Measurements from ENCODE around the gene SMIM38. TPM values are rescaled to one million over a fixed set of nuclear protein-coding genes. Genes with fewer than 3 reads are reported as not detected.

Gene SMIM38
- total RNA-seq, 5 donors from 2014 or later (not counting 1 experiment from before 2014, with no cell fraction given) = 0.12 to 1.7 (median 0.92) TPM

- H3K27ac Mint-ChIP-seq = no peak overlapping the region
- no peak for DNase-seq
- no peaks in the 10 kb centered on the region for H3K36me3 Mint-ChIP-seq
- peaks cover 2 to 7% of the 10 kb centered on the region in 2 donors for H3K27me3 Mint-ChIP-seq
- H3K4me1 Mint-ChIP-seq = peaks cover 0 to under 1% (median 0%) of the 10 kb centered on the region in 3 donors
- no peaks in the 10 kb centered on the region for H3K36me3 ChIP-seq (ENCODE audit: control insufficient read depth in 2 of 2, extremely low read depth in 1 of 2, insufficient read depth in 1 of 2, low read length in 1 of 2)
- H3K9me3 ChIP-seq = no peaks in the 10 kb centered on the region
- peaks cover 0 to 2% of the 10 kb centered on the region in 2 experiments for H3K4me1 ChIP-seq (ENCODE audit: control insufficient read depth in 1 of 2, extremely low read depth in 1 of 2, insufficient read depth in 2 of 2, low read length in 2 of 2)
- peaks cover 0 to 17% of the 10 kb centered on the region in 2 experiments for H3K27me3 ChIP-seq (replicated peaks in 1 of 2; ENCODE audit: control insufficient read depth in 2 of 2, extremely low read depth in 1 of 2, insufficient read depth in 2 of 2, low read length in 1 of 2)
- ChIA-PET POLR2A (no interaction called here), CTCF (no interaction called here)
- 80% methylated on average over 1 of the region's 6 CpGs for WGBS (ENCODE audit: insufficient coverage)
- peaks cover 2 to 3% (median 3%) of the 10 kb centered on the region in 3 donors for H3K9me3 Mint-ChIP-seq
- H3K27ac ChIP-seq (ENCODE audit: low read length) = no peak overlapping the region
- H3K4me3 Mint-ChIP-seq = no peak overlapping the region
- H3K4me3 ChIP-seq (ENCODE audit: control insufficient read depth in 1 of 2, extremely low read depth in 1 of 2, low read length in 1 of 2) = no peak overlapping the region
- no peak for ATAC-seq (replicated peaks in 1 of 4)
These were observed 15.9 kb downstream of the SMIM38 start for GRCh38 chr11:69171476-69172240.

DNA sequence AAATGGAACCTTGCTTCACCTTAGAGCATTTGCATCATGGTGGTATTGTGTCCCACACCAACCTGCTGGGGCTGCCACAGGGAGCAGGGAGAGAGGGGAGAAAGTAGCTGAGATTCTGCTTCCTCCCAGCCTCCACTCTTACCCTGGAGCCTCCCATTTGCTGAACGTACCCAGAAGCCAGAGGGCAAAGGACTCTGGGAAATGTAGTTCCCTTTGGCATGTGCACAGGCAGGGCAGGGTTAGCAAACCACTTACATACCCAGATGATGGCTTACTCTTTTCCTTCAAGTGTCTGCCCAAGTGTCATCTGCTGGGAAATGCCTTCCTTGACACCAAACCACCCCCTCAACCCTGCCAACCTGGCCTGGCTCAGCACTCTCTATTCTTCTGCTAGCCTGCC is 16.9 kb downstream of the SMIM38 start:
- Mint-ChIP-seq H3K36me3 (no peaks in the 10 kb centered on the region), H3K9me3 (peaks cover 2 to 3% (median 3%) of the 10 kb centered on the region in 3 donors), H3K27me3 (peaks cover 2 to 3% of the 10 kb centered on the region in 2 donors), H3K4me3 (no peak overlapping the region), H3K4me1 (no peaks in the 10 kb centered on the region), H3K27ac (no peak overlapping the region)
- DNase-seq (no peak), ATAC-seq (replicated peaks in 1 of 4) (no peak)
- ChIA-PET CTCF (no interaction called here), POLR2A (no interaction called here)
- H3K36me3 ChIP-seq (ENCODE audit: control insufficient read depth in 2 of 2, extremely low read depth in 1 of 2, insufficient read depth in 1 of 2, low read length in 1 of 2) = no peaks in the 10 kb centered on the region
- no peak overlapping the region for H3K4me3 ChIP-seq (ENCODE audit: control insufficient read depth in 1 of 2, extremely low read depth in 1 of 2, low read length in 1 of 2)
- no peak overlapping the region for H3K27ac ChIP-seq (ENCODE audit: low read length)
- peaks cover 0 to 10% of the 10 kb centered on the region in 2 experiments for H3K27me3 ChIP-seq (replicated peaks in 1 of 2; ENCODE audit: control insufficient read depth in 2 of 2, extremely low read depth in 1 of 2, insufficient read depth in 2 of 2, low read length in 1 of 2)
- H3K4me1 ChIP-seq (ENCODE audit: control insufficient read depth in 1 of 2, extremely low read depth in 1 of 2, insufficient read depth in 2 of 2, low read length in 2 of 2) = no peaks in the 10 kb centered on the region
- WGBS (ENCODE audit: insufficient coverage) = 0% methylated on average over 1 of the region's 1 CpG
- H3K9me3 ChIP-seq = no peaks in the 10 kb centered on the region

GRCh38 chr11:69173331-69173730 is 17.6 kb downstream of the SMIM38 start:
- Mint-ChIP-seq H3K27me3 (no peaks in the 10 kb centered on the region), H3K4me3 (no peak overlapping the region), H3K36me3 (no peaks in the 10 kb centered on the region), H3K9me3 (peaks cover 2 to 3% (median 3%) of the 10 kb centered on the region in 3 donors), H3K4me1 (no peaks in the 10 kb centered on the region), H3K27ac (no peak overlapping the region)
- ATAC-seq (replicated peaks in 1 of 4) (no peak), DNase-seq (no peak)
- WGBS (ENCODE audit: insufficient coverage) = 100% methylated on average over 1 of the region's 3 CpGs
- Histone ChIP-seq H3K36me3 (ENCODE audit: control insufficient read depth in 2 of 2, extremely low read depth in 1 of 2, insufficient read depth in 1 of 2, low read length in 1 of 2) (no peaks in the 10 kb centered on the region), H3K4me1 (ENCODE audit: control insufficient read depth in 1 of 2, extremely low read depth in 1 of 2, insufficient read depth in 2 of 2, low read length in 2 of 2) (no peaks in the 10 kb centered on the region), H3K9me3 (no peaks in the 10 kb centered on the region), H3K27me3 (replicated peaks in 1 of 2; ENCODE audit: control insufficient read depth in 2 of 2, extremely low read depth in 1 of 2, insufficient read depth in 2 of 2, low read length in 1 of 2) (peaks cover 0 to 9% of the 10 kb centered on the region in 2 experiments), H3K4me3 (ENCODE audit: control insufficient read depth in 1 of 2, extremely low read depth in 1 of 2, low read length in 1 of 2) (no peak overlapping the region), H3K27ac (ENCODE audit: low read length) (no peak overlapping the region)
- POLR2A ChIA-PET = no interaction called here
- CTCF ChIA-PET = no interaction called here

DNA sequence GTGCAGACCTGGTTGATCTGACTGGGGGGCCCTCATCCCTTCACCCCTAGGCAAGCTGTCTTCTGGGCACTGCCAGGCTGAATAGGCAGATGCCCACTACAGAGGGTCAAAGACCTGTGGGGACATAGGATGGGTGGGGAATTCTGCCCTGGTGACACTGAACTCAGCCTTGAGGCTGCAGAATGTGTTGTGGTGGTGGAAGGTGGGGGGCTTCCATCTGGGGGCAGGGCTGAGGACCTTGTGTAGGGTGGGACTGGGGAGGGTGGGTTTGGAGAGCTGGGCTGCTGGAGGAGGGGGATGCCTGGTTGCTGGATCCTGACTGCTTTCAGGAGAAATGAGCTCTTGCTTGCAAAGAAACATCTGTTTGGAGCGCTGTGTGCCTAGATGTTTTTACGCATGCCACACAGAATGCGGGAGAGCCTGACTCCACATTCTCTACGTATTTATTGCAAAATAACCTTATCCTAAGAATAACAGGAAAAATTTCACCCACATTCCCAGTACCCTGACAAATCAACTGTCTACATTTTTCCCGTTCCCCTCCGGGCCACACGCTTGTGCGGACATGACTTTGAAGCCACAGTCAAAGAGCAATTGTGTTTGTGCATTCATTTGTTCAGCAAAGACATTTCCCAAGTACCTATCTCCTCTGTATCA is 18.3 kb downstream of the SMIM38 start:
- CTCF ChIA-PET = no interaction called here
- H3K9me3 ChIP-seq = no peaks in the 10 kb centered on the region
- Mint-ChIP-seq H3K36me3 (no peaks in the 10 kb centered on the region), H3K27me3 (no peaks in the 10 kb centered on the region), H3K9me3 (peaks cover 2 to 3% (median 3%) of the 10 kb centered on the region in 3 donors), H3K4me1 (no peaks in the 10 kb centered on the region), H3K27ac (no peak overlapping the region), H3K4me3 (no peak overlapping the region)
- POLR2A ChIA-PET = no interaction called here
- H3K4me1 ChIP-seq (ENCODE audit: control insufficient read depth in 1 of 2, extremely low read depth in 1 of 2, insufficient read depth in 2 of 2, low read length in 2 of 2) = no peaks in the 10 kb centered on the region
- no peak for DNase-seq
- H3K27ac ChIP-seq (ENCODE audit: low read length) = no peak overlapping the region
- no peak for ATAC-seq (replicated peaks in 1 of 4)
- 97% methylated on average over 7 of the region's 8 CpGs for WGBS (ENCODE audit: insufficient coverage)
- H3K27me3 ChIP-seq (replicated peaks in 1 of 2; ENCODE audit: control insufficient read depth in 2 of 2, extremely low read depth in 1 of 2, insufficient read depth in 2 of 2, low read length in 1 of 2) = peaks cover 0 to 10% of the 10 kb centered on the region in 2 experiments
- no peak overlapping the region for H3K4me3 ChIP-seq (ENCODE audit: control insufficient read depth in 1 of 2, extremely low read depth in 1 of 2, low read length in 1 of 2)
- H3K36me3 ChIP-seq (ENCODE audit: control insufficient read depth in 2 of 2, extremely low read depth in 1 of 2, insufficient read depth in 1 of 2, low read length in 1 of 2) = no peaks in the 10 kb centered on the region

DNA sequence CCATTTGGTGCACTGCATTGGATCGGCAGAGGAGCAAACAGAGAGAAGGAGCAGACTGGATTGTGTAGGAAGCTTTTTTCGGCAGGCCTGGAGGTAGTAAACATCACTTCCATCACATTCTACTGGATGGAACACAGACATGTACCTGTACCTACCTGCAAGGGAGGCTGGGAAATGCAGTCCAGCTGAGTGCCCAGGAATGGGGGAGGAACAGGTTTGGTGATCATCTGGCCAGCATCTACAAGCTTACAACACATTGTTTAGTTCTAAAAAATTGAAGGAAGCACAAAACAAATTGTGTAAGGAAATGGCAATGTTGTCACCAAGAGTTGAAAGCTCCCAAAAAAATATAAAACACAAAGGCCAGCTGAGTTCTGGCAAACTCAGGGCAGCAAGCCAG is 19.1 kb downstream of the SMIM38 start:
- Mint-ChIP-seq H3K4me3 (no peak overlapping the region), H3K27ac (no peak overlapping the region), H3K27me3 (no peaks in the 10 kb centered on the region), H3K36me3 (no peaks in the 10 kb centered on the region), H3K9me3 (peaks cover 2 to 3% (median 3%) of the 10 kb centered on the region in 3 donors), H3K4me1 (no peaks in the 10 kb centered on the region)
- H3K27me3 ChIP-seq (replicated peaks in 1 of 2; ENCODE audit: control insufficient read depth in 2 of 2, extremely low read depth in 1 of 2, insufficient read depth in 2 of 2, low read length in 1 of 2) = peaks cover 0 to 7% of the 10 kb centered on the region in 2 experiments
- H3K4me3 ChIP-seq (ENCODE audit: control insufficient read depth in 1 of 2, extremely low read depth in 1 of 2, low read length in 1 of 2) = no peak overlapping the region
- H3K27ac ChIP-seq (ENCODE audit: low read length) = no peak overlapping the region
- CTCF ChIA-PET = no interaction called here
- no peaks in the 10 kb centered on the region for H3K36me3 ChIP-seq (ENCODE audit: control insufficient read depth in 2 of 2, extremely low read depth in 1 of 2, insufficient read depth in 1 of 2, low read length in 1 of 2)
- no CpG with 5 or more reads among the region's 2 CpGs for WGBS (ENCODE audit: insufficient coverage)
- POLR2A ChIA-PET = no interaction called here
- no peaks in the 10 kb centered on the region for H3K4me1 ChIP-seq (ENCODE audit: control insufficient read depth in 1 of 2, extremely low read depth in 1 of 2, insufficient read depth in 2 of 2, low read length in 2 of 2)
- no peak for ATAC-seq (replicated peaks in 1 of 4)
- DNase-seq = no peak
- H3K9me3 ChIP-seq = no peaks in the 10 kb centered on the region

- no peaks in the 10 kb centered on the region for H3K4me1 ChIP-seq (ENCODE audit: control insufficient read depth in 1 of 2, extremely low read depth in 1 of 2, insufficient read depth in 2 of 2, low read length in 2 of 2)
- no peak for DNase-seq
- CTCF ChIA-PET = no interaction called here
- H3K4me3 Mint-ChIP-seq = no peak overlapping the region
- ATAC-seq (replicated peaks in 1 of 4) = no peak
- POLR2A ChIA-PET = no interaction called here
- no peak overlapping the region for H3K4me3 ChIP-seq (ENCODE audit: control insufficient read depth in 1 of 2, extremely low read depth in 1 of 2, low read length in 1 of 2)
- peaks cover 0 to 15% of the 10 kb centered on the region in 2 experiments for H3K27me3 ChIP-seq (replicated peaks in 1 of 2; ENCODE audit: control insufficient read depth in 2 of 2, extremely low read depth in 1 of 2, insufficient read depth in 2 of 2, low read length in 1 of 2)
- no peaks in the 10 kb centered on the region for H3K36me3 Mint-ChIP-seq
- H3K27ac ChIP-seq (ENCODE audit: low read length) = no peak overlapping the region
- peaks cover 3 to 7% of the 10 kb centered on the region in 2 donors for H3K27me3 Mint-ChIP-seq
- no peaks in the 10 kb centered on the region for H3K9me3 ChIP-seq
- H3K4me1 Mint-ChIP-seq = no peaks in the 10 kb centered on the region
- H3K36me3 ChIP-seq (ENCODE audit: control insufficient read depth in 2 of 2, extremely low read depth in 1 of 2, insufficient read depth in 1 of 2, low read length in 1 of 2) = no peaks in the 10 kb centered on the region
- WGBS (ENCODE audit: insufficient coverage) = 84% methylated on average over 8 of the region's 9 CpGs
- H3K27ac Mint-ChIP-seq = no peak overlapping the region
- H3K9me3 Mint-ChIP-seq = peaks cover 2 to 6% (median 5%) of the 10 kb centered on the region in 3 donors
These were observed 23.2 kb downstream of the SMIM38 start for GRCh38 chr11:69178819-69179482.

Measured in T-cell (primary cell).